GM21526 (cell line): ENCODE data around the gene ZBTB16.

Source experiments
- ATAC-seq: cut with Tn5 transposase; IDR thresholded peaks from one replicate; pipeline ENCODE4 v1.9.1; 2021; ENCODE audit warnings: moderate library complexity; ENCODE audit not compliant: unreplicated experiment, low FRiP score

The ZBTB16 gene

GRCh38 chr11:114099392-114100178 lies 40.1 kb downstream of the ZBTB16 start:
- no peak for ATAC-seq

- ATAC-seq: no peak
Measured at GRCh38 chr11:114102993-114103896, 43.7 kb downstream of the ZBTB16 start.

GRCh38 chr11:114105611-114106010 lies 46.1 kb downstream of the ZBTB16 start:
- ATAC-seq: no peak

GRCh38 chr11:114106047-114106446 lies 46.5 kb downstream of the ZBTB16 start:
- no peak for ATAC-seq

- ATAC-seq: no peak
Measured at GRCh38 chr11:114106986-114107385, 47.5 kb downstream of the ZBTB16 start.

GRCh38 chr11:114108501-114109205 lies 49.1 kb downstream of the ZBTB16 start:
- no peak for ATAC-seq

- no peak for ATAC-seq
Measured at GRCh38 chr11:114109206-114110090, 49.9 kb downstream of the ZBTB16 start.

GRCh38 chr11:114110123-114110522 lies 50.6 kb downstream of the ZBTB16 start:
- ATAC-seq: no peak

GRCh38 chr11:114110952-114111947 lies 51.7 kb downstream of the ZBTB16 start:
- no peak for ATAC-seq

- ATAC-seq: no peak
Measured at GRCh38 chr11:114115451-114115928, 56.0 kb downstream of the ZBTB16 start.

GRCh38 chr11:114116357-114116756 lies 56.8 kb downstream of the ZBTB16 start:
- no peak for ATAC-seq

GRCh38 chr11:114116800-114117199 lies 57.3 kb downstream of the ZBTB16 start:
- ATAC-seq: no peak

- no peak for ATAC-seq
Measured at GRCh38 chr11:114120606-114121005, 61.1 kb downstream of the ZBTB16 start.

GRCh38 chr11:114121138-114121537 lies 61.6 kb downstream of the ZBTB16 start:
- no peak for ATAC-seq

- ATAC-seq: no peak
Measured at GRCh38 chr11:114121804-114122504, 62.4 kb downstream of the ZBTB16 start.

- ATAC-seq: no peak
Measured at GRCh38 chr11:114122686-114123085, 63.2 kb downstream of the ZBTB16 start.

GRCh38 chr11:114123692-114124330 lies 64.3 kb downstream of the ZBTB16 start:
- ATAC-seq: no peak
